HG02798 (cell line): ENCODE data around the gene KBTBD3.

Source experiments
- ATAC-seq: cut with Tn5 transposase; IDR thresholded peaks from one replicate; pipeline ENCODE4 v1.9.1; 2021; ENCODE audit warnings: mild to moderate bottlenecking; ENCODE audit not compliant: unreplicated experiment, poor library complexity

KBTBD3 gene

DNA sequence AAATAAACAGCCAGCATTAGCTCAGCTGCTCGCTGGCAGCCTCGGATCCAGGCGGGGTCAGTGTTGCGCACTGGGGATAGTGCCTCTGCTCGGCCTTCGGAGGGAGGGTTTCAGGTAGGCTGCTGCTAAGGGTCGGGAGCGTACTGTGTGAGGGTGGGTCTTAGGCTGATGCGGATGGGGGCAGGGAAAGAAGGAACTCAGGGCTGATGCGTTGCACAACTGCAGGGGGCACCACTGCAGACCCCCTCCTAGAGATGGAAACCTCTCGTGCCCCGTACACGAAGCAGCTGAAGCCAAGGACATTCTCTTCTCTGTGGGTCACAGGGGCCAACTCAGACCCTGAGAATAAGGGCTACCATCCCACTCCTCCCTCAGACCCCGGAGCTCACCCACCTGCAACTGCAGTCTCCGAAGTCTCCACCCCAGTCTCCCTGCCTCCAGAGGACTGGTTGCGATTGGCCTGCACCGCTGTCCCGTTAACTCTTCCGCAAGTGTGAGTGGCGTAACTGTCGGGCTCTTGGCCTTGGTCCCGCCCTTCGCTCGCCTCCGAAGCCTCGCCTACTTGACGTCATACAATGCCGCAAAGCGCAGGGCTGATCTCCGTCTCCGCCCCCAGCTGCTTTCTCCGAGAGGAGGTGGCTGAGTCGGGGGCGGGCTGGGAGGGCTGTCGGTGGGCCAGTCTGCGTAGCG, at the start of gene KBTBD3:
Gene KBTBD3 (minus strand): TSS at position 429 of the 690 bp plus-strand sequence. CDS start 18,250 bp downstream, outside the sequence.
- peak; percentile 97 for ATAC-seq

DNA sequence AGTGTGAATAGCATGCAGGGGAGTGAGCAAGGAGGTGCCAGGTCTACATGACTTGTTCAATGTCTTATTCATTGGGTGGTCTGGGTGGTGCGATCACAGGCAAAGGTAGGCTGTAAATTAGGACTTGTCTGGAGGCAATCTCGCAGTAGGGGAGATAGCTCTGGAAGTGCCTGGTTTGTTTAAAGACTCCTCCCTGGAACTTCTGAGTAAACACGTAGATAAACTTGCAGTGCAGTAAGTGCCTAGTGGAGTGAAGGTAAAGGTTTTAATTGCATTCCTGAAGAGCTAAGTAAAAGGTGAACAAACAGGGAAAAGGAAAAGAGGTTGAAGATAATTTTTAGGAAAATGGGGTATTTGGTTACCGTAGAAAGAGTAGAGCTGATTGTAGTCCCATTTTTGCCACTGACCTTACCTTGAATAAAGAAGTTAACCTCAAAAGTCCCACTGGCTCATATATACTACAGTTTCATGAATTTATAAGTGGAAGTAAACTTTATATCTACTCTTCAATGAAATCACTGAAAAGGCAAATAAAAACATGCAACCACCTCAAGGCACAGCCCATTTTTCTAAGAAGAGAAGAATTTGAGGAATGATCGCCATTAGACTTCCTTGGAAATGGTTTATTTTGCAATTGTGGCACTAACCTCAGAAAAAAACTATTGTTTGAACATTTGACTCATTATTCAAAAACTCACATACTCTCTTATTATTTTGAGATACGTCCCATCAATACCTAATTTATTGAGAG, 44.6 kb upstream of the KBTBD3 start:
- ATAC-seq, result no peak

DNA sequence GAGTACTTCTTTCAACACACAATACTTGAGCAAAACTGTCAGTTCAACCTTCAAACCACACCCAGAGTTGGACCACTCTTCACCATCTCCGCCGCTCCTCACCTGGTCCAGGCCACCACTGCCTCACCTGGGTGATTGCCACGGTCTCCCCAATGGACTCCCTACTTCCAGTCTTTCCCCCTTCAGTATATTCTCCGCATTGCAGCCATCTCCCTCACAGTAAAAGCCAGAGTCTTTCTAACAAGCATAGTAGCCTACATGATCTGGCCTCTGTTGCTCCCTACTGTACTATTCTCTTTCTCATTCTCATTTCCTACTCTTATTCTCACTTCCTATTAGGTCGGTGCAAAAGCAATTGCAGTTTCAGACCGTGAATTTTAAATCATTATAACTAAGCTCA, 28.8 kb upstream of the KBTBD3 start:
- no peak for ATAC-seq

- no peak for ATAC-seq
Observed at GRCh38 chr11:106101819-106102218, 24.7 kb upstream of the KBTBD3 start.

GRCh38 chr11:106101370-106101769, 24.2 kb upstream of the KBTBD3 start:
- ATAC-seq, result no peak

GRCh38 chr11:106098893-106099553, 21.9 kb upstream of the KBTBD3 start:
- no peak for ATAC-seq

DNA sequence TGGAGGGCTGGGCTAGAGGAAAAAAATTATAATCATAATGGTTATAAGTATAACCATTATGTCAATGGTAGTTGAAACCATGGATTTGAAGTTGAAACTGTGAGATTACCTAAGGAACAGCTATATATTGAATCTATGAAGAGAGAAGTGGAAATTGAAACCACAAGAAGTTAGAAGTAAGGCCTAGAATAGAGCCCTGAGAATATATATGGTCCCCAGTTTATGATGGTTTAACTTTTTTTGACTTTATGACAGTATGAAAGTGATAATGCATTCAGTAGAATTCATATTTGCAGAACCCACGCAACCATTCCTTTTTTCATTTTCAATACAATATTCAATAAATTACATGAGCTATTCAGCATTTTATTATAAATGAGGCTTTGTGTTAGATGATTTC, 15.3 kb upstream of the KBTBD3 start:
- peak; percentile 19 for ATAC-seq

- ATAC-seq, result peak; percentile 98
Observed at GRCh38 chr11:106091480-106092123, 14.5 kb upstream of the KBTBD3 start.

- ATAC-seq, result no peak
Observed at GRCh38 chr11:106088896-106089295, 11.7 kb upstream of the KBTBD3 start.

GRCh38 chr11:106087815-106088435, 10.8 kb upstream of the KBTBD3 start:
- peak; percentile 33 for ATAC-seq

DNA sequence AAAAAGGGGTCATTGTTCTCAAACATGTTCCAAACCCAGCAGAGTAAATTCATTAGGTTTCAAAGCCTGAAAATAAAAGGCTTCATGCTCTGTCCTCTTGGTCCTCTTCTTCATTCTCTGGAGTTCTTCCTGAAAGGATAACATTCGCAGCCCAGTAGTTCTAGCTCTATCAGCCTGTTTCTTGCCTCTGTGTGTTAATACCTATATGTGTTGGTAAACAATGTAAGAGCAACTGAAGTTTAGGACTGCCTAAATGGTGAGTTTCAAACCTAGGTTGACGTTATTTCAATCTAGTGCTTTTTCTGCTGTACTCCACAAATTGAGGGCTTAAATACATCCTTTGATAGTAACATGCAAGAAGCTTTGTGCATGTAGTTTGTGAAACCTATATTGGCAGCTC, 9.7 kb upstream of the KBTBD3 start:
- ATAC-seq, result no peak

DNA sequence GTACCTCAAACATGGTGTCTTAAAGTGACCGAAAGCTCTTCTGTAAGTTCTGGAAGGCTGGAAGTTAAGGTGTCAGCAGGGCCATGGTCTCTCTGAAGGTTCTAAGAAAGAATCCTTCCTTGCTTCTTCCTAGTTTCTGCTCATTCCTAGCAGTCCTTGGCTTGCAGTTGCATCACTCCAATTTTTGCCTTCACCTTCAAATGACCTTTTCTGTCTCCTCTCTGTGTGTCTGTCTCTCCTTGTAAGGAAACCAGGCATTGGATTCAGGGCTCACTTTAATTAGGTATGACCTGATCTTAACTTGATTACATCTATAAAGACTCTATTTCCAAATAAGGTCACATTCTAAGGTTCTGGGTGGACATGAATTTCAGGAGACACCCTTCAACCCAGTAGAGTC, 9.0 kb upstream of the KBTBD3 start:
- no peak for ATAC-seq

DNA sequence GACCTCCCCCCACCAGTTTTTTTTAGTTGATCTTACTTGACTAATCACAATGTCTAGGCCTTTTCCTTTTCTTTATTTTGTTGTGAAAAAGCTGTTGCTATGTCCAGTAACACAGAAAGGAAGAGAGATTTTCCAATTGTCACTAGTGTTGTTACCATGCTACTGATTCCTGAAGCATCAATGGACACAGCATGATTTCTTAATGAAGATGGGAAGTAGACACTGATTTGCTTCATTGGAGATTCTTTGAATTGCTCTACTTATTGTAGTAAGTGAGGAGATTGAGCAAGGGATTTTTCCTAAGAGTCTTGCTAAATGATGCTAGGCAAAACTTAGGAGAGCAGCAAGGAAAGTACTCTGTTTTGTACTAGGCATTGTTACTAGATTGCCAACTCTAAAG, 4.9 kb upstream of the KBTBD3 start:
- ATAC-seq, result no peak

GRCh38 chr11:106077609-106078455, 685 bp upstream of the KBTBD3 start, which contains the start of gene AASDHPPT:
TSS of gene AASDHPPT (plus strand) at chr11:106077662. CDS start at chr11:106077711, 49 bp downstream.
- peak; percentile 20 for ATAC-seq

DNA sequence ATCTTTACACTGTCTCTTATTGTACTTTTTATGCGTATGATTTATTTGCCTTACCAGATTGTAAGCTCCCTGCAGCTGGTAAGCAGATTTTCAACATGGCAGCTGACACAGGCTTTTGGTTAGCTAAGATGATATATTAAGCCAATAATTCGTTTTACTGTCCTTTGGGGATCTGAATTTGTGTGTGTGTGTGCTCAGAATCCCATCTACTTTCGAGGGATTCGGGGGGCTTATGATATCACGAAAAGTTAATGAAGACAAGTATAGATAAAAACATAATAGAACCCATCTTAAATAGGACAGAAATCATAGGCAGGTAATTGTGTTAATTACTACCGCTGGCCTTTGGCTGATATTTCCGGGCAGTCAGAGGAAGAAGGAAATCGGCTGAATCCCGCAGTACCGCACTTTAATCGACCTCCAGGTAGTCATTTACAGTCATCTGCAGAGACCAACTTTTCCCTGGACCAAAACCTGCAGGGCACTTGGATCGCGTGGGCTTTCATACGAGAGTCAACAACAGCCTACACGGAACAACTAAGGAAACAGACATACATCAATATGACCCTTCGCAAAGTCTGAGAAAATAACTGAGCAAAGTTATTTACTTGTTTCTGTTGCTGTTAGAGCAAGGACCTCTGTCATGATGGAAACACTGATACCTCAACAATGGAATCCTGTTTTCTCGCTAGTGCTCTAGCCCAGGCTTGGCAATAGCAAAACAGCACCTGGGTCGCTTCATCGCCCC, 802 bp downstream of the KBTBD3 start:
- no peak for ATAC-seq

- no peak for ATAC-seq
Observed at GRCh38 chr11:106072804-106073203, 4.3 kb downstream of the KBTBD3 start.

DNA sequence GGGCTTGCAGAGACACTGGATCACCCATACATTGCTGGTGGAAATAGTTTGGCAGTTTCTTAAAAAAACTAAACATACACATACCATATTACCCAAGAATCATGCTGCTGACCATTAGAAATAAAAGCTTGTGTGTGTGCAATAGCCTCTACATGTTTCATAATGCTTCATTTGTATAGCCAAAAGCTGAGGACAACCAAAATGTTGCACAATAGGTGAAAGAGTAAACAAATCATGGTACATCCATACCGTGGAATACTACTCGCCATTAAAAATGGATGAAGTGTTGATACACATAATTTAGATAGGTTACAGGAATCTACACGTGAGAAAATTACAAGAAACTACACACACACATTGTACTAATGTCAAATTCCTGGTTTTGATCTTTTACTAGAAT, 6.5 kb downstream of the KBTBD3 start:
- no peak for ATAC-seq

- ATAC-seq, result peak; percentile 65
Observed at GRCh38 chr11:106063009-106063408, 14.1 kb downstream of the KBTBD3 start.
